GM18498 (cell line): ENCODE results near the gene FASTKD1.
A peak's percentile ranks its signal among the peaks of the same experiment; 100 is the strongest.
"Not testable (repeated sequence)": the region's sequence is repeated elsewhere in the genome, so short reads cannot be mapped to it uniquely, and the experiment has no call there.

Source experiments
- ATAC-seq: cut with Tn5 transposase; IDR thresholded peaks from one replicate; pipeline ENCODE4 v1.9.1; 2021; ENCODE audit warnings: mild to moderate bottlenecking, moderate library complexity; ENCODE audit not compliant: unreplicated experiment

FASTKD1 gene

DNA sequence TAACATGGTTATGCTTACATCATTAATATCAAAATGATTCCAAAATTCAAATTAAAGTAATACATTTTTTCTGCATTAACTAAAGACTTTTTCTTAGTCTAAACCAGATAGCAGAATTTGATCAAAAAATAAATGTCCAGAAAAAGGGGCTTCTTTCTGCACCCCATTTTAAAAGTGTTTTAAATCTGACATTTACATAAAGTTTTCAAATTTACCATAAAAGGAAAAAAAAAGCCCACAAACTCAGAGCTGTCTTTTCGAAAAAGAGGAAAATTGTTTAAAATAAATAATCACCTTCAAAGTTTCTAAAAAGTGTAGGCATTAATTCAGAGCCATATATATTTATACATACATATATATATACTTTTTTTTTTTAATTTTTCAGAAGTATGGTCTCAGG, 1.5 kb downstream of the FASTKD1 start:
- no peak for ATAC-seq

GRCh38 chr2:169571571-169571970, 2.1 kb downstream of the FASTKD1 start:
- ATAC-seq, result no peak

DNA sequence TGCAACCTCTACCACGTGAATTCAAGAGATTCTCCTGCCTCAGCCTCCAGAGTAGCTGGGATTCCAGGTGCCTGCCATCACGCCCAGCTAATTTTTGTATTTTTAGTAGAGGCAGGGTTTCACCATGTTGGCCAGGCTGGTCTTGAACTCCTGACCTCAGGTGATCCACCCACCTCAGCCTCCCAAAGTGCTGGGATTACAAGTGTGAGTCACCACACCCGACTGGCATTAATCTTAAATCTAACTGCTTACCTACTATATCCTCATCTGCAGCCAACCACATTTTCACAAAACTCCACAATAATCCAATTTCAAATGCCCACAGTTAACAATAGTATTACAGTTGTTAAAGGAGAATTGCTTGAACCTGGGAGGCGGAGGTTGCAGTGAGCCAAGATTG, 2.9 kb downstream of the FASTKD1 start:
- not testable (repeated sequence) for ATAC-seq

DNA sequence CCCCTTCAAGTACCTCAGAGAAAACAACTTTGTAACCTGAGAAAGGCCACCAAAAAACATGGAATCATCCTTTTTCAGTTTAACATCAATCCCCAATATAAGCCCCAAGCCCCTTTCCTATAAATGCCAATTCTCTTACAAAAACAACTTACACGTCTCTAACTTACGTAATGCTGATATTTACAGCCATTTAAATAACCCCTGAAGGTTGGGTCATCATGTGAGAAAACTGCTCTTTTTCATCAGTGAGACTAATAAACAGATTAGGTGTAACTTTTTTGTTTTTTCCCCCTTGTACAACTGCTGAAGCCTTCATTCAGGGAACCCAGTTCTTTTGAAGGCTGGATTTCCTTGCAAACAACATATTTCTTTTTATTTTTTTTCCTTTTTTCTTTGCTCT, 3.7 kb downstream of the FASTKD1 start:
- ATAC-seq, result no peak

GRCh38 chr2:169565686-169566085, 8.0 kb downstream of the FASTKD1 start:
- no peak for ATAC-seq

- no peak for ATAC-seq
Observed at GRCh38 chr2:169562519-169562918, 11.1 kb downstream of the FASTKD1 start.

- not testable (repeated sequence) for ATAC-seq
Observed at GRCh38 chr2:169562084-169562483, 11.6 kb downstream of the FASTKD1 start.

- ATAC-seq, result no peak
Observed at GRCh38 chr2:169561364-169561763, 12.3 kb downstream of the FASTKD1 start.

- ATAC-seq, result no peak
Observed at GRCh38 chr2:169546756-169547155, 26.9 kb downstream of the FASTKD1 start.

DNA sequence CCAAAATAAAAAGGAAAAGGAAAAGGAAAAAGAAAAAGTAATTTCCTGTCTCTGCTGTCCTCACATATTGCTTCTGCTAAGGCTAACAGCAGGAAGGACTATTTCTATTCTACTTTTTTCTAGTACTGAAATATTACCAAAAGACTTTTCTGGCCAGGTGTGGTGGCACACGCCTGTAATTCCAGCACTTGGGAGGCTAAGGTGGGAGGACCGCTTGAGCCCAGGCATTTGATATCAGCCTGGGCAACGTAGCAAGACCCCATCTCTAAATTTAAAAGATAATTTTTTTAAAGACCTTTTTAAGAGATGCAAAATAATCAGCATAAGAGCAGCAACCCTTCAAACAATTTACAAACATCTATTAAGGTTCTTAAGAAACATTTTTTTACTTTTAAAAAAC, 31.2 kb downstream of the FASTKD1 start:
- ATAC-seq, result no peak

GRCh38 chr2:169540146-169540545, 33.5 kb downstream of the FASTKD1 start:
- no peak for ATAC-seq

DNA sequence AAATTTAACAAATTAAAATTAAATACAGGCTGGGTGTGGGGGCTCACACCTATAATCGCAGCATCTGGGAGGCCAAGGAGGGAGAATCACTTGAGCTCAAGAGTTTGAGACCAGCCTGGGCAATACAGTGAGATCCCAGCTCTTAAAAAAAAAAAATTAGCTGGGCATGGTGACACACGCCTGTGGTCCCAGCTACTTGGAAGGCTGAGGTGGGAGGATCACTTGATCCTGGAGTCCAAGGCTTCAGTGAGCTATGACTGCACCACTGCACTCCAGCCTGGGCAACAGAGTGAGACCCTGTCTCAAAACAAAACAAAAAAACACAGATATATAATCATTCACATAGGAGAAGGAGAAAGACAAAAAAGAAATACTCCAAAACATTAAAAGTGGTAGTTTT, 34.2 kb downstream of the FASTKD1 start:
- not testable (repeated sequence) for ATAC-seq

- ATAC-seq, result peak; percentile 77
Observed at GRCh38 chr2:169528271-169528701, 45.4 kb downstream of the FASTKD1 start.

DNA sequence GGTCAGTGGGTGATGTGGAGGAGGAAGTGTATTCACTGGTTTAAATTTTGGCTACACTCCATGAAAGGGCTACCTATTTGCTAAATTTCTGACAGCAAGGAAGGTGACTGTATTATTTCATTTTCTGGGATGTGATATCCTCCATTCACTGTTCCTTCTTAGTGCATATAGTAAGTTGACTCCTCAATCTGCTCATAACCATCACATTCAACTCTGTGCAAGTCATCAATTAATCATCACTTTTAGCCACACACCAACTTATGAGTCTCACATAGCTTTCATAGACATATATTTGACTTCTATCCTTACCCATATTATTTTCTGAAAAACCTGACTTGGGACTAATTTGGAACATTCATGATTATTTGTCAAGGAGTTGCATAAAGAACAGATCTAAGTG, 47.2 kb downstream of the FASTKD1 start:
- no peak for ATAC-seq

- ATAC-seq, result no peak
Observed at GRCh38 chr2:169525434-169525833, 48.2 kb downstream of the FASTKD1 start.

DNA sequence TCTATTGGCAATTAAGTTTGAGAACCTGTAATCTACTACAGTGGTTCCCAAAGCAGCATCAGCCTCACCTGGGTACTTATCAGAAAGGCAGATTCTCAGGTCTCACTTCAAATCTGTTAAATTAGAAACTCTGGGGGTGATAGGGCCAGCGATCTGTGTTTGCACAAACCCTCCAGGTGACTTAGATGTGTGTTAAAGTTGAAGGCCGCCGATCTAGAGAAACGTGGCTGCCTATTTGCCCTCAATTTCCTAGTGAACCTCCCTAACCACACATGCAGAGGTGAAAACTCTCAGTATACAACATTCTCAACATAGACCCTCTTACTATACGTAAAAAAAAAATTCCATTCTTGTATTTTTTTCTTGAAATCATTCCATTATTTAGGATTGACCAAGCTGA, 50.0 kb downstream of the FASTKD1 start:
- no peak for ATAC-seq

GRCh38 chr2:169520896-169521295, 52.8 kb downstream of the FASTKD1 start:
- ATAC-seq, result no peak

DNA sequence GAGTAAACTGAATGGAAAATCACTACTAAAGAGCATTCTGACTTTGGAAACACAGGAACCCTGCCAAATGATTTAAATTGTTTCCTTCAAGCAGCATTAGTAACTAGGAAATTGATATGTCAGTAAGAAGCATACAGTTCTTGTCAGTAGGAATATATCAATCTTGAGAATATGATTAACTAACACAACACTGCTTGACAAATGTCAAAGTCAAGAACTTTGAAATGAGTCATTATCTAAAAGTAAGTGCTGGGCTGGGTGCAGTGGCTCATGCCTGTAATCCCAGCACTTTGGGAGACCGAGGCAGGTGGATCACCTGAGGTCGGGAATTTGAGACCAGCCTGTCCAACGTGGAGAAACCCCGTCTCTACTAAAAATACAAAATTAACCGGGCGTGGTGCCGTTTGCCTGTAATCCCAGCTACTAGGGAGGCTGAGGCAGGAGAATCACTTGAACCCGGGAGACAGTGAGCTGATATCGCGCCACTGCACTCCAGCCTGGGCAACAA, 57.1 kb downstream of the FASTKD1 start:
- not testable (repeated sequence) for ATAC-seq

DNA sequence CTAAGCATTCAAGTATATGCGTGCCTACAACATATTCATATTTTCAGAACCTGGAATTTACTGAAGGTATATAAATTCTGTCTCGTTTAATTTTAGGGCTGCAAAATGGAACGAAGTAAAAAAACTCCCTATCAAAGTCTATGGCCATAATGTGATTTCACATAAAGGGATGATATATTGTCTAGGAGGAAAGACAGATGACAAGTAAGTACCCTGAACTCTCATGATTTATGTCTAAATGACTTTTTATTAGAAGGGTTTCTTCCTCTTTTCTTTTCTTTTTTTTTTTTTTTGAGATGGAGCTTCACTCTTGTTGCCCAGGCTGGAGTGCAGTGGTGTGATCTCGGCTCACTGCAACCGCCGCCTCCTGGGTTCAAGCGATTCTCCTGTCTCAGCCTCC, 58.9 kb downstream of the FASTKD1 start:
- ATAC-seq, result not testable (repeated sequence)

DNA sequence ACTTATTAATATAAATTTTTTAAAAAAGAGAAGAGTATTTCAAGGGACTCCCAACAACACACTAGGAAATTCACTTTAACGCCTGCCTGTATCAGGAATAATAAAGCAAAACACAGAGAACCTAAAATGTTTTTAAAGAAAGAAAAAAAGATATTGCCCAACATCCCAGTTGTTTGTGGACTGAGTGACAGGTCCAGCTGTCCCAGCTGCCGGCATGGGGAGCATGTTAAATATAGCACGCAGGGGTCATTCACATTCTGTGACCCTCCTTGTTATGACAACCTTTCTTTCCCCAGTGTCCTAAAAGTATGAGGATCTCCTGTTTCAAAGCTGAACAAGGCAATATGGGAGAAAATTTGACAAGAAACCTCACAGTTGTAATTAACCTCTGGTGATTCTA, 59.7 kb downstream of the FASTKD1 start:
- ATAC-seq, result no peak

- ATAC-seq, result no peak
Observed at GRCh38 chr2:169513094-169513493, 60.6 kb downstream of the FASTKD1 start.

DNA sequence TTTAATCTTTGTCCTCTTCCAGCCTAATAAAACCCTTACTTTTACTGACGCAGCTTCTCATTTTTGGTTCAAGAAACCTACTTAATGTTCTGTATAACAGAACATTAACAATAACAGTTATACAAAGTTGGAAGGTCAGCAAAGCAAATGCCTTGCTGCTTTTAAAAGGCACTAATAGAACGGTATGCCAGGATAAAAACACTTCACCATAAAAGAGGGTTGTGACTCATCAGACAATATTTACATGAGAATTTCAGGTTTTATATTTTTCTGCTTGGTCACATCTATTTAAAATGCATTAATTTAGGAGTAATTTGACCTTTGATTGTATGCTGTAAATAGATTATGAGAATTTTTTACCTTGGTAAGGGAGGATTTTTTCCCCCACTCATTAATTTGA, 61.1 kb downstream of the FASTKD1 start:
- no peak for ATAC-seq

GRCh38 chr2:169511818-169512217, 61.8 kb downstream of the FASTKD1 start:
- ATAC-seq, result no peak

DNA sequence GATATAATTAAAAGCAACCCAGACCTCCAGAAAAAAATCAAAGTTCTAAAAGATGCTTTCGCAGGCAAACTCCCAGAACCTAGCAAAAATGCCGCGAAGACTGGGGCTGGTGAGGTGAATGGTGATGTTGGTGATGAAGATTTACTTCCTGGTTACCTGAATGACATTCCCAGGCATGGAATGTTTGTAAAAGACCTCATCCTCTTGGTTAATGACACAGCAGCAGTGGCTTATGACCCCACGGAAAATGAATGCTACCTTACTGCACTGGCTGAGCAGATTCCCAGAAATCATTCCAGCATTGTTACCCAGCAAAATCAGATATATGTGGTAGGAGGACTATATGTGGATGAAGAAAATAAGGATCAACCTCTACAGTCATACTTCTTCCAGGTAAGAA, 63.2 kb downstream of the FASTKD1 start:
- no peak for ATAC-seq
